T-cell (primary cell): ENCODE results near the gene UNC13A. TPM values are rescaled to one million over a fixed set of nuclear protein-coding genes. Genes with fewer than 3 reads are reported as not detected.

Experiments
- ATAC-seq, 4 experiments: fragments of 200-7000 bp in 3 of 4; fragments of 150-1000 bp in 1 of 4; cut with Tn5 transposase; replicated peaks in 1 of 4; 1 replicate in 3 of 4; 2 replicates in 1 of 4; pipeline ENCODE4 v1.10.0; 2021; ENCODE audit warnings: moderate library complexity in 3 of 4, mild to moderate bottlenecking in 2 of 4, moderate number of reproducible peaks in 1 of 4
- CTCF ChIA-PET, 2 donors: fragments of 300-600 bp; sonication (Branson Sonifier 250); formaldehyde crosslinking; loops; one replicate each; lab custom pipeline; 2022; ENCODE audit warnings: antibody characterized with exemption in 2 of 2; lab: Charles Lee
- POLR2A ChIA-PET, 2 donors: fragments of 300-600 bp; sonication (Branson Sonifier 250); formaldehyde crosslinking; loops; one replicate each; lab custom pipeline; 2022; ENCODE audit warnings: antibody characterized with exemption in 2 of 2; lab: Charles Lee
- DNase-seq, 35 experiments: peaks; one replicate each; pipeline versions ENCODE4 v3.0.0 to v3.0.0-alpha.2; 2013 to 2023
- H3K27ac ChIP-seq: one replicate; pipeline ENCODE4 v1.5.1; 2013; ENCODE audit warnings: low read length
- H3K27me3 ChIP-seq, 2 experiments: replicated peaks in 1 of 2; 1 replicate in 1 of 2; 2 replicates in 1 of 2; pipeline versions ENCODE4 v1.6.1 to v1.7.0; 2013; ENCODE audit warnings: low read length in 1 of 2, mixed read lengths in 1 of 2; ENCODE audit not compliant: control insufficient read depth in 2 of 2, insufficient read depth in 2 of 2; ENCODE audit errors: extremely low read depth in 1 of 2
- H3K36me3 ChIP-seq, 2 donors: 1 replicate in 1 of 2; 2 replicates in 1 of 2; pipeline versions ENCODE4 v1.6.1 to v1.7.0; 2013; ENCODE audit warnings: low read length in 1 of 2; ENCODE audit not compliant: control insufficient read depth in 2 of 2, insufficient read depth in 1 of 2; ENCODE audit errors: extremely low read depth in 1 of 2
- H3K4me1 ChIP-seq, 2 experiments: 1 replicate in 1 of 2; 2 replicates in 1 of 2; pipeline versions ENCODE4 v1.6.1 to v1.7.0; 2013; ENCODE audit warnings: low read length in 2 of 2, mixed read lengths in 1 of 2; ENCODE audit not compliant: insufficient read depth in 2 of 2, control insufficient read depth in 1 of 2; ENCODE audit errors: extremely low read depth in 1 of 2
- H3K4me3 ChIP-seq, 2 donors: 1 replicate in 1 of 2; 2 replicates in 1 of 2; pipeline versions ENCODE4 v1.5.1 to v1.7.0; 2013; ENCODE audit warnings: mild to moderate bottlenecking in 2 of 2, low read length in 1 of 2, moderate library complexity in 1 of 2; ENCODE audit not compliant: control insufficient read depth in 1 of 2; ENCODE audit errors: extremely low read depth in 1 of 2
- H3K9me3 ChIP-seq: 2 replicates; pipeline ENCODE4 v1.7.0; 2013
- H3K27ac Mint-ChIP-seq, 2 donors: one replicate each; pipeline ENCODE4 v1.8.0; 2020 to 2021; ENCODE audit warnings: mild to moderate bottlenecking in 2 of 2, mixed read lengths in 2 of 2
- H3K27me3 Mint-ChIP-seq, 2 donors: one replicate each; pipeline ENCODE4 v1.8.0; 2021 to 2022; ENCODE audit warnings: mixed read lengths in 2 of 2
- H3K36me3 Mint-ChIP-seq: one replicate; pipeline ENCODE4 v1.8.0; 2021; ENCODE audit warnings: mixed read lengths
- H3K4me1 Mint-ChIP-seq, 3 donors: one replicate each; pipeline ENCODE4 v1.8.0; 2020 to 2022; ENCODE audit warnings: mixed read lengths in 3 of 3, mild to moderate bottlenecking in 1 of 3
- H3K4me3 Mint-ChIP-seq, 3 donors: one replicate each; pipeline ENCODE4 v1.8.0; 2020 to 2022; ENCODE audit warnings: mild to moderate bottlenecking in 3 of 3, mixed read lengths in 3 of 3, moderate library complexity in 3 of 3
- H3K9me3 Mint-ChIP-seq, 3 donors: one replicate each; pipeline ENCODE4 v1.8.0; 2020 to 2022; ENCODE audit warnings: mixed read lengths in 3 of 3
- WGBS: methylation state at CpG from one replicate; pipeline ENCODE4 v1.1.5; 2013; ENCODE audit warnings: missing lambda C conversion rate; ENCODE audit not compliant: insufficient coverage; 5-methylcytosine and 5-hydroxymethylcytosine counted together
- total RNA-seq, 35 experiments: library from RNA in 6 of 35; stranded (reverse) in 6 of 35; fragments of 120-200 nt in 1 of 35; gene quantifications; one replicate each; pipeline versions ENCODE4 v1.2.1 to v1.2.4 and lab custom pipeline; 2013 to 2026

UNC13A gene
- total RNA-seq, 5 donors from 2014 or later (not counting 1 experiment from before 2014, with no cell fraction given): 0.07 to 0.18 (median 0.13) TPM; not detected in 1

- H3K9me3 Mint-ChIP-seq: no peaks in the 10 kb centered on the region
- H3K4me3 ChIP-seq: no peak overlapping the region
- no peak overlapping the region for H3K27ac ChIP-seq
- H3K27me3 ChIP-seq: peaks cover 0 to 52% of the 10 kb centered on the region in 2 experiments
- H3K36me3 ChIP-seq: no peaks in the 10 kb centered on the region
- ATAC-seq (no peak), DNase-seq (no peak)
- no peak overlapping the region for H3K27ac Mint-ChIP-seq
- peaks cover 0 to 18% of the 10 kb centered on the region in 2 experiments for H3K4me1 ChIP-seq
- peak overlapping the region in 1 of 3 donors; percentile 86 for H3K4me3 Mint-ChIP-seq
- POLR2A ChIA-PET: interaction anchor here in 1 of 2 donors (0.5 kb wide), 1 partner anchor 1087 kb away, joined by 7 read pairs; no protein-coding TSS in a partner anchor
- H3K27me3 Mint-ChIP-seq: peaks cover 35 to 36% of the 10 kb centered on the region in 2 donors
- peaks cover 5 to 10% (median 7%) of the 10 kb centered on the region in 3 donors for H3K4me1 Mint-ChIP-seq
- no peaks in the 10 kb centered on the region for H3K36me3 Mint-ChIP-seq
- CTCF ChIA-PET: interaction anchor here in 1 of 2 donors (0.6 kb wide), 1 partner anchor 440 kb away, joined by 3 read pairs; no protein-coding TSS in a partner anchor
- no peaks in the 10 kb centered on the region for H3K9me3 ChIP-seq
- WGBS: 100% methylated on average over 2 of the region's 8 CpGs
Measured at GRCh38 chr19:17605117-17605516, 83.0 kb downstream of the UNC13A start.

- WGBS: 77% methylated on average over 8 of the region's 8 CpGs
- peaks cover 0 to 18% of the 10 kb centered on the region in 2 experiments for H3K4me1 ChIP-seq
- peaks cover 35 to 36% of the 10 kb centered on the region in 2 donors for H3K27me3 Mint-ChIP-seq
- peaks cover 0 to 52% of the 10 kb centered on the region in 2 experiments for H3K27me3 ChIP-seq
- H3K4me3 ChIP-seq: no peak overlapping the region
- H3K9me3 ChIP-seq: no peaks in the 10 kb centered on the region
- no peak overlapping the region for H3K27ac ChIP-seq
- H3K36me3 Mint-ChIP-seq: no peaks in the 10 kb centered on the region
- CTCF ChIA-PET: interaction anchor here in 1 of 2 donors (0.6 kb wide), 2 partner anchors 49 to 441 kb away, joined by 3 to 5 read pairs; no protein-coding TSS in a partner anchor
- no peak for ATAC-seq
- POLR2A ChIA-PET: interaction anchor here (0.5 to 0.6 kb wide), 2 partner anchors 138 to 1087 kb away, joined by 6 to 7 read pairs; no protein-coding TSS in a partner anchor
- DNase-seq: no peak
- H3K4me1 Mint-ChIP-seq: peaks cover 5 to 10% (median 7%) of the 10 kb centered on the region in 3 donors
- peak overlapping the region in 1 of 3 donors; percentile 86 for H3K4me3 Mint-ChIP-seq
- no peaks in the 10 kb centered on the region for H3K36me3 ChIP-seq
- no peaks in the 10 kb centered on the region for H3K9me3 Mint-ChIP-seq
- no peak overlapping the region for H3K27ac Mint-ChIP-seq
Measured at GRCh38 chr19:17604372-17605025, 83.7 kb downstream of the UNC13A start.

- Mint-ChIP-seq H3K4me3 (no peak overlapping the region), H3K9me3 (no peaks in the 10 kb centered on the region), H3K4me1 (peaks cover 5 to 10% (median 7%) of the 10 kb centered on the region in 3 donors), H3K36me3 (no peaks in the 10 kb centered on the region), H3K27me3 (peaks cover 35 to 36% of the 10 kb centered on the region in 2 donors), H3K27ac (no peak overlapping the region)
- ChIA-PET POLR2A (no interaction called here), CTCF (interaction anchor here in 1 of 2 donors (0.6 kb wide), 1 partner anchor 223 kb away, joined by 3 read pairs; no protein-coding TSS in a partner anchor)
- H3K27me3 ChIP-seq: peaks cover 0 to 50% of the 10 kb centered on the region in 2 experiments
- WGBS: 46% methylated on average over 4 of the region's 7 CpGs
- H3K9me3 ChIP-seq: no peaks in the 10 kb centered on the region
- DNase-seq (no peak), ATAC-seq (no peak)
- H3K27ac ChIP-seq: no peak overlapping the region
- H3K36me3 ChIP-seq: no peaks in the 10 kb centered on the region
- peaks cover 0 to 18% of the 10 kb centered on the region in 2 experiments for H3K4me1 ChIP-seq
- no peak overlapping the region for H3K4me3 ChIP-seq
Measured at GRCh38 chr19:17602872-17603510, 85.2 kb downstream of the UNC13A start.

GRCh38 chr19:17602217-17602616 lies 85.9 kb downstream of the UNC13A start:
- H3K27ac Mint-ChIP-seq: no peak overlapping the region
- H3K36me3 Mint-ChIP-seq: no peaks in the 10 kb centered on the region
- H3K9me3 ChIP-seq: no peaks in the 10 kb centered on the region
- POLR2A ChIA-PET: no interaction called here
- H3K27me3 Mint-ChIP-seq: peaks cover 35 to 36% of the 10 kb centered on the region in 2 donors
- CTCF ChIA-PET: no interaction called here
- no peak for ATAC-seq
- H3K4me1 Mint-ChIP-seq: peaks cover 5 to 10% (median 7%) of the 10 kb centered on the region in 3 donors
- H3K27ac ChIP-seq: no peak overlapping the region
- H3K4me3 Mint-ChIP-seq: no peak overlapping the region
- peaks cover 0 to 18% of the 10 kb centered on the region in 2 experiments for H3K4me1 ChIP-seq
- no peaks in the 10 kb centered on the region for H3K9me3 Mint-ChIP-seq
- peaks cover 0 to 50% of the 10 kb centered on the region in 2 experiments for H3K27me3 ChIP-seq
- WGBS: 63% methylated on average over 8 of the region's 8 CpGs
- no peak for DNase-seq
- no peaks in the 10 kb centered on the region for H3K36me3 ChIP-seq
- no peak overlapping the region for H3K4me3 ChIP-seq

- ChIA-PET POLR2A (no interaction called here), CTCF (no interaction called here)
- Histone ChIP-seq H3K36me3 (no peaks in the 10 kb centered on the region), H3K27me3 (peaks cover 0 to 50% of the 10 kb centered on the region in 2 experiments), H3K4me1 (peaks cover 0 to 17% of the 10 kb centered on the region in 2 experiments), H3K9me3 (no peaks in the 10 kb centered on the region), H3K4me3 (no peak overlapping the region), H3K27ac (no peak overlapping the region)
- H3K9me3 Mint-ChIP-seq: no peaks in the 10 kb centered on the region
- no peaks in the 10 kb centered on the region for H3K36me3 Mint-ChIP-seq
- ATAC-seq (no peak), DNase-seq (no peak)
- H3K27me3 Mint-ChIP-seq: peaks cover 35 to 36% of the 10 kb centered on the region in 2 donors
- no peak overlapping the region for H3K4me3 Mint-ChIP-seq
- WGBS: 0% methylated on average over 1 of the region's 9 CpGs
- H3K27ac Mint-ChIP-seq: no peak overlapping the region
- peaks cover 3 to 6% (median 4%) of the 10 kb centered on the region in 3 donors for H3K4me1 Mint-ChIP-seq
Measured at GRCh38 chr19:17601683-17602082, 86.5 kb downstream of the UNC13A start.

GRCh38 chr19:17599780-17600179 lies 88.4 kb downstream of the UNC13A start:
- POLR2A ChIA-PET: no interaction called here
- no peaks in the 10 kb centered on the region for H3K9me3 Mint-ChIP-seq
- H3K4me3 Mint-ChIP-seq: no peak overlapping the region

More at GRCh38 chr19:17599780-17600179, 88.4 kb downstream of the UNC13A start:
- Mint-ChIP-seq H3K36me3 (no peaks in the 10 kb centered on the region), H3K4me1 (no peaks in the 10 kb centered on the region), H3K27me3 (peaks cover 35 to 36% of the 10 kb centered on the region in 2 donors), H3K27ac (no peak overlapping the region)
- no peak overlapping the region for H3K4me3 ChIP-seq
- no peak for DNase-seq
- CTCF ChIA-PET: no interaction called here
- H3K27me3 ChIP-seq: peaks cover 0 to 38% of the 10 kb centered on the region in 2 experiments
- ATAC-seq: no peak
- no peaks in the 10 kb centered on the region for H3K9me3 ChIP-seq
- WGBS: no CpG with 5 or more reads among the region's 10 CpGs
- no peaks in the 10 kb centered on the region for H3K36me3 ChIP-seq
- H3K4me1 ChIP-seq: no peaks in the 10 kb centered on the region
- no peak overlapping the region for H3K27ac ChIP-seq
